Measurements from ENCODE around the gene SLC2A1. TPM values are rescaled to one million over a fixed set of nuclear protein-coding genes. Genes with fewer than 3 reads are reported as not detected.

The SLC2A1 gene
- total and polyA plus RNA-seq, 9 of the 15 experiments (the other 6 are each of a cell fraction or from before 2014, with no cell fraction given) = 12.6 to 153 (median 48.0) TPM

DNA sequence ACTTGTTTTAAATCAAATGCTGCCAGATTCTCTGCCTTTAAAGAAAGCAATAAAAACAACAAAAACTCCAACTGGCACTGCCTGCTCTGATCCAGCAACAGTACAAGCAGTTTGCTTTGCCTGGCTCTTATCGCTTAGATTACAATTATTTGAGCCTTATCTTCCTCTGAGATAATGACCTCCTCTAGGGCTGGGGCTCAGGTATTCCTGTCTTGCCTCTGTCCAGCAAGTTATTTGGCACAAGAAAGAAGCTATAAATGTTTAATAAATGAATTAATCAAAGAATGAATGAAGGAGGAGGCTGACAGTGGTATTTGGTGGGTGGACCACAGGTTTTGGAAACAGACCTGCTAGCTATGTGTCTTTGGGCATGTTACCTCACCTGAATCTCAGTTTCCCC is 6.7 kb upstream of the SLC2A1 start (continued):
- TF ChIP-seq ZNF592 (IDR thresholded peaks at IDR 0.05) = 0 out of 2 replicates have a peak, but pooled peaks have one; percentile 39
- TF ChIP-seq REST (IDR thresholded peaks at IDR 0.05; ENCODE audit: borderline replicate concordance) = 0 out of 2 replicates have a peak, but pooled peaks have one; percentile 13
- no peak for TF ChIP-seq REST (CRISPR knock-in tag; IDR thresholded peaks at IDR 0.05; ENCODE audit: low read depth)
- no peak for TF ChIP-seq SRSF7 (optimal IDR thresholded peaks at IDR 0.05; ENCODE audit: low read depth, low read length)
- no peak for TF ChIP-seq ASH1L (IDR thresholded peaks at IDR 0.05; ENCODE audit: borderline replicate concordance, low read depth, partially characterized antibody)
- TF ChIP-seq MED1 (CRISPR knock-in tag; IDR thresholded peaks at IDR 0.05; ENCODE audit: borderline replicate concordance) = no peak
- peak; percentile 32 for TF ChIP-seq RBM25 (IDR thresholded peaks at IDR 0.05; ENCODE audit: low read depth, low read length, severe bottlenecking)
